Measurements from ENCODE around the gene FAM13A. TPM values are rescaled to one million over a fixed set of nuclear protein-coding genes. Genes with fewer than 3 reads are reported as not detected.

FAM13A gene
- 100 to 1,000 TPM in 2 of 3 donors, 10 to 100 TPM in 1; 55.7 to 170 (median 118) TPM for total RNA-seq

GRCh38 chr4:89056953-89057398 lies at the start of gene FAM13A:
Gene FAM13A, minus strand, starts transcription at chr4:89057185. Its CDS starts 221 bp downstream, at chr4:89056964.
- Histone ChIP-seq H3K4me1 (no peaks in the 10 kb centered on the region), H3K36me3 (no peaks in the 10 kb centered on the region), H3K27ac (peak within 1 kb of the TSS; percentile 76 to 77), H3K27me3 (no peaks in the 10 kb centered on the region), H3K4me3 (peak within 1 kb of the TSS; percentile 36 to 53 (median 48)), H3K9me3 (no peaks in the 10 kb centered on the region)
- TF ChIP-seq POLR2AphosphoS5 (IDR thresholded peaks at IDR 0.05) (peak in 1 of 3 donors; percentile 62), CTCF (IDR thresholded peaks at IDR 0.05) (peak in 1 of 3 donors; percentile 13), POLR2A (IDR thresholded peaks at IDR 0.05) (no peak)
- DNase-seq (ENCODE audit: low spot score in 2 of 2), result peak; percentile 74 to 90
- intact Hi-C loops (cut with DNase I; ENCODE audit: low total_unique reads), result loop anchor here (10.0 kb wide), 1 partner anchor 48 kb away; no protein-coding TSS in a partner anchor

- TF ChIP-seq CTCF (IDR thresholded peaks at IDR 0.05) (no peak), POLR2A (IDR thresholded peaks at IDR 0.05) (no peak), POLR2AphosphoS5 (IDR thresholded peaks at IDR 0.05) (no peak)
- Histone ChIP-seq H3K4me1 (no peaks in the 10 kb centered on the region), H3K27me3 (no peaks in the 10 kb centered on the region), H3K9me3 (no peaks in the 10 kb centered on the region), H3K27ac (no peak overlapping the region), H3K4me3 (no peak overlapping the region), H3K36me3 (no peaks in the 10 kb centered on the region)
- no peak for DNase-seq (ENCODE audit: low spot score in 2 of 2)
- intact Hi-C loops (cut with DNase I; ENCODE audit: low total_unique reads), result loop anchor here (10.0 kb wide), 1 partner anchor 51 kb away; the partner anchor contains the start of gene FAM13A
Measured at GRCh38 chr4:89105726-89106125, 48.7 kb upstream of the FAM13A start.

- intact Hi-C loops (cut with DNase I; ENCODE audit: low total_unique reads), result loop anchor here (10.0 kb wide), 1 partner anchor 47 kb away; the partner anchor contains the start of gene FAM13A
- no peak for TF ChIP-seq POLR2AphosphoS5 (IDR thresholded peaks at IDR 0.05)
Measured at GRCh38 chr4:89101256-89102161, 44.5 kb upstream of the FAM13A start.

GRCh38 chr4:89100853-89101252 lies 43.9 kb upstream of the FAM13A start:
- DNase-seq (ENCODE audit: low spot score in 2 of 2), result no peak
- H3K36me3 ChIP-seq, result no peaks in the 10 kb centered on the region
- no peak for TF ChIP-seq CTCF (IDR thresholded peaks at IDR 0.05)
- no peak for TF ChIP-seq POLR2A (IDR thresholded peaks at IDR 0.05)
- no peak for TF ChIP-seq POLR2AphosphoS5 (IDR thresholded peaks at IDR 0.05)
- intact Hi-C loops (cut with DNase I; ENCODE audit: low total_unique reads), result loop anchor here (10.0 kb wide), 1 partner anchor 46 kb away; the partner anchor contains the start of gene FAM13A
- H3K4me1 ChIP-seq, result no peaks in the 10 kb centered on the region
- no peak overlapping the region for H3K4me3 ChIP-seq
- H3K27me3 ChIP-seq, result no peaks in the 10 kb centered on the region
- no peaks in the 10 kb centered on the region for H3K9me3 ChIP-seq
- no peak overlapping the region for H3K27ac ChIP-seq

More at GRCh38 chr4:89101256-89102161, 44.5 kb upstream of the FAM13A start:
- H3K9me3 ChIP-seq, result no peaks in the 10 kb centered on the region
- no peak for DNase-seq (ENCODE audit: low spot score in 2 of 2)
- no peaks in the 10 kb centered on the region for H3K4me1 ChIP-seq
- H3K27me3 ChIP-seq, result no peaks in the 10 kb centered on the region
- H3K36me3 ChIP-seq, result no peaks in the 10 kb centered on the region
- no peak overlapping the region for H3K27ac ChIP-seq
- no peak overlapping the region for H3K4me3 ChIP-seq

GRCh38 chr4:89099471-89099870 lies 42.5 kb upstream of the FAM13A start:
- intact Hi-C loops (cut with DNase I; ENCODE audit: low total_unique reads), result no loop called here
- Histone ChIP-seq H3K36me3 (no peaks in the 10 kb centered on the region), H3K27me3 (no peaks in the 10 kb centered on the region), H3K9me3 (no peaks in the 10 kb centered on the region), H3K4me1 (no peaks in the 10 kb centered on the region), H3K27ac (no peak overlapping the region), H3K4me3 (no peak overlapping the region)
- TF ChIP-seq POLR2AphosphoS5 (IDR thresholded peaks at IDR 0.05) (no peak), POLR2A (IDR thresholded peaks at IDR 0.05) (no peak), CTCF (IDR thresholded peaks at IDR 0.05) (no peak)
- no peak for DNase-seq (ENCODE audit: low spot score in 2 of 2)

All from breast epithelium (tissue), 4 donors.